Cerebellar cortex (tissue), 1 donor: ENCODE data around the gene SH3RF1.
"Not testable (repeated sequence)": the region's sequence is repeated elsewhere in the genome, so short reads cannot be mapped to it uniquely, and the experiment has no call there.

Experiments used
- DNase-seq: peaks from one replicate; pipeline ENCODE4 v3.0.0-alpha.2; 2015; ENCODE audit warnings: low spot score

SH3RF1 gene

DNA sequence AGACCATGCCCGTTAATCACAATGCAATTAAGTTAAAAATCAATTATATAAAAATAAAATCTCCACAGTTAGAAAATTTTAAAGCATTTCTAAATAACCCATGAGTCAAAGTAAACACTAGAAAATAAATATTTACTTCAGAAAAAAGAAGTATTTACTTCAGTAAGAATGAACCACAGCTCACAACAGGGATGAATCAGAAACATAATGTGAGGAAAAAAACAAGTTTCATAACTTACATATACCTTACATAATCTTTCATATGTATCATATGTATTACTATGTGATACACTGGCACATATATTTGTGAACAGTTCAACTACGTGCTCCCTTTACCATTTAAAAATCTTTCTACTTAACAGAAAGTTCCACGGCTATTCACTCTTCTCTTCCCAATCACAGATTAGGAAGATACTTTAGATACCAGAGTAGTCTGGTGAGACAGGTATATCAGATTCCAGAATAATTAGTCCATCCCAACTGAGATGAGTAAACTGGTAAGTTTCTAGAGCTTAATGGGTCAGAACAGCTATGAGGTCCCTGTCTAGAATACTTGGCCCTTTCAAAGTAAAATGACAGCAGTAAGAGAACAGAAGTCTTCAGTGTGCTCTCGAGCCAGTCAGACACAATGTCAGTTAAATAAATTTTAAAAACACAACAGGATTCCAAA lies 70.3 kb downstream of the SH3RF1 start:
- no peak for DNase-seq

GRCh38 chr4:169199184-169199583 lies 71.6 kb downstream of the SH3RF1 start:
- DNase-seq: no peak

DNA sequence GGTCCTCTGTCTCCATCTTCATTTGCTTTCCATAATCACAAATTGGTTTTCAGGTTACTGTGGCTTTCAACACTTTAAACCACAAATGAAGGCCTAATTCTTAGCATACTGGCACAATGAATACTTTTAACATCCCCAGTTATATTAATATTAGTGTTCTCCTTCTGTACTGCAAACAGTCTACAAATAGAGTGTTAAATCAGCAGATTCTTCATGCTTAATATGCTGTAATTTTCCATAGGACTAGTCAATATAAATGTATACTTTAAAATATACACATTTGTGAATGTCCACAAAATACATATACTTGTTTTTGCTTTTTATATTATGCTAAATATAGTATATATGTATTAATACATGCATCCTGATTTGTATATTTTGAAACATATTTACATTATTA lies 72.6 kb downstream of the SH3RF1 start:
- no peak for DNase-seq

- DNase-seq: not testable (repeated sequence)
Observed at GRCh38 chr4:169197206-169197605, 73.5 kb downstream of the SH3RF1 start.

- no peak for DNase-seq
Observed at GRCh38 chr4:169195032-169195431, 75.7 kb downstream of the SH3RF1 start.

DNA sequence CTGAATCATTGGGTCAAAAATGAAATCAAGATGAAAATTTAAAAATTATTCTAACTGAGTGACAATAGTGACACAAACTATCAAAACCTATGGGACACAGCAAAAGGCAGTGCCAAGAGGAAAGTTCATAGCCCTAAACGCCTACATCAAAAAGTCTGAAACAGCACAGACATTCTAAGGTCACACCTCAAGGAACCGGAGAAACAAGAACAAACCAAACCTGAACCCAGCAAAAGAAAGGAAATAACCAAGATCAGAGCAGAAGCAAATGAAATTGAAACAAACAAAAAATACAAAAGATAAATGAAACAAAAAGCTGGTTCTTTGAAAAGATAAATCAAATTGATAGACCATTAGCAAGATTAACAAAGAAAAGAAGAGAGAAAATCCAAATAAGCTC lies 80.8 kb downstream of the SH3RF1 start:
- not testable (repeated sequence) for DNase-seq

GRCh38 chr4:169189372-169189771 lies 81.4 kb downstream of the SH3RF1 start:
- no peak for DNase-seq

GRCh38 chr4:169188204-169188603 lies 82.6 kb downstream of the SH3RF1 start:
- no peak for DNase-seq

GRCh38 chr4:169185133-169185956 lies 85.4 kb downstream of the SH3RF1 start:
- no peak for DNase-seq

- DNase-seq: no peak
Observed at GRCh38 chr4:169184686-169185085, 86.1 kb downstream of the SH3RF1 start.

- DNase-seq: no peak
Observed at GRCh38 chr4:169184236-169184635, 86.5 kb downstream of the SH3RF1 start.

- no peak for DNase-seq
Observed at GRCh38 chr4:169183581-169183980, 87.2 kb downstream of the SH3RF1 start.

GRCh38 chr4:169179609-169180521 lies 90.9 kb downstream of the SH3RF1 start:
- DNase-seq: no peak

GRCh38 chr4:169178092-169178491 lies 92.7 kb downstream of the SH3RF1 start:
- not testable (repeated sequence) for DNase-seq

DNA sequence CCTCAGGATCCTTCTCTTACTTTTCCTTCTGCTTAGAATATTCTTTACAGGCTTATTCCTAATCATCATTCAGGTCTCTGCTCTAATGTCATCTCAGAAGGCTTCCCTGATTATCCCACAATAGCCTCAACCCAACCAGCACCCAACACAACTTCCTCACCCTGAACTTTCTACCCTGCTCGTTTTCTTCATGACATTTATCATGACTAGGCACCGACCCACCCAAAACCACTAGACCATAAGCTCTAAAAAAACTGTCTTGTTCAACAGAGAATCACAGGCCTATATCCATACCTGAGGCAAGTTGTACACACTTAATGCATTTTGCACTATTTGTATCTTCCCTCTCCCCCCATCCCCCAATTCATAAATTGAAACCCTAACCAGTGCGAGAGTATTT lies 95.3 kb downstream of the SH3RF1 start:
- DNase-seq: no peak

GRCh38 chr4:169175035-169175434 lies 95.7 kb downstream of the SH3RF1 start:
- DNase-seq: no peak

- DNase-seq: no peak
Observed at GRCh38 chr4:169174247-169174646, 96.5 kb downstream of the SH3RF1 start.

GRCh38 chr4:169167957-169168858 lies 102.5 kb downstream of the SH3RF1 start:
- DNase-seq: no peak

DNA sequence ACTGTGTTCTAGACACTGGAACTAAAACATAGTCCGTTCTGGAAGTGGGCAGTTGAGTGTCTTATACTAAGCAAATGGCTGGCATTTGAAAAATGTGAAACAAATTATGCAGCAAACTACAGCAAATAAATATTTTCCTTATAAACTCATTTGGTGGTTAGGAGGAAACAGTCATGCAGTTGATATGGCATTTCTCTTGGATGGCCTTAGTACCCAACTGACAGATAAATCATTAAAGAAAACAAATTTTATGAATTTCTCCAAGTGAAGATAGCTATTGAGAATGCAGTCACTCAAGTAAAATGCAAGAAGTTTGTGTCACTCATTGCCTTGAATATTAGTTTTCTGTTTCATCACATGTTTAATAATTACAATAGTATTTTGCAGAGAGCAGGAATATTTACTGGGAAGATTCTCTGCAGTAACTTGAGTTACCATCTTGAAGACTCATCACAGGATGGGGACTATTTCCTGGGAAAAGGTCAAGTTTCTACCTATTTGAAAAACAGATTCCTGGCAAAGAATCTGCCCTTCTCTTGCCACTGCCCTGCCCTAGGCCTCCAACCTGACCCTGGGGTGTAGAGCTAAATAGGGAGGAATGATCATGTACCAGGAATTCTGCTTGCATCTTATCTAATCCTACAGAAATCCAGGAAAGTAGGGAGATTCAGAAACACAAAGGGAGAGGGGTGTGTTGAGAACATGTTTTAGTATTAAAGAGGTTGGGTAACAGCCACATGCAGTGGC lies 105.9 kb downstream of the SH3RF1 start:
- DNase-seq: no peak

DNA sequence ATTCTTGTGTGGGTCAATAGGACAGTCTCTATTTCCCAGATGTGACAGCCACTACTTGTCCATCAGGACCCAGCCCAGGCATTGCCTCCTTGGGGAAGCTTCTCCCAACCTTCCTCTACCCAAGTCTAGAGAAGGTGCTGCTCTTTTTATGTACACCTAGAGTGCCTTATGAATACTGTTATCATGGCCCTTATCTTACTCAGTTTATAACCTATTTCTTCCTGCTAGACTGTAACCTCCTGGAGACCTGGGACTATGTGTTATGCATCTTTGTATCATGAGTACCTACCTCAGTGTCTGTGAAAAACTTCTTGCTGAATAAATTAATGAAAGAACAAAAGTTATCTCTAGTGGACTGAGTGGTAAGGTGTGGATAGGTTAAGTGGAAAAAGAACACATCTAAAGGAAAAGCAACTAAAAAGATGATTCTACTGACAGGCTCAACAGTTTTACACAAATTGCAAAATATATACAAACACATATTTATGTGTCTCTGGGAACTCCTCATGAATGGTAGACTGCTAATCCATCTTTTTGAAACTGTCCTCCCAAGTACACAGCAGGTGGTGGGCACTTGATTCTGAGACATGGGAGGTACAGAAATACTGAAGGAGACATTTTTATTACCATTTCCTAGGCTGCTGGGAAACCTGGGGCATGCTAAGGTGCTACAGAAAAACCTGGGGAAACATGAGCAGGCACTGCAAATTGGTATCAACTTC lies 106.6 kb downstream of the SH3RF1 start:
- DNase-seq: no peak
